ENCODE results near the gene TAS2R20.

Gene TAS2R20

DNA sequence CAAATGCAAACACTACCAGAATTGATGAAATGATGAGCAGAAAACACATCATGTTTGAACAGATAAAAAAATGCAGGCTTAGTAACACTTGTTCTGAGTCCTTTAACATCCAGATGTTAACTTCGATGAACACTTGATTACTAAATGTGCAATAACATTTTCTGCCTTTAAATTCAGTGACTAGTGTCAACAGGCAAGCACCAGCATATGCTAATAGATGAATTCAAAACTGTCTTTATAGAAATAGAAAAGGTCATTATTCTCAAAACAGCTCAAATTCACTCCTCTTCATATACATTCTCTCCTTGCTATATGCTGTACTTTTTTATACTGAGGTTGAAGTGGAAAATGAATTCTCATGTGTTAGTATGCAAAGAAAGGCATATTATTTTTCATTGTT lies 24.4 kb upstream of the TAS2R20 start, which contains the start of gene TAS2R19:
Gene TAS2R19, minus strand, starts transcription at position 101 of the 400 bp plus-strand sequence. Its CDS starts 49 bp downstream, at position 52.
- TF ChIP-seq CTCF (conservative IDR thresholded peaks at IDR 0.05) (no peak), ZFX (IDR thresholded peaks at IDR 0.05) (no peak)
- H3K27ac ChIP-seq: no peak within 1 kb of the TSS

DNA sequence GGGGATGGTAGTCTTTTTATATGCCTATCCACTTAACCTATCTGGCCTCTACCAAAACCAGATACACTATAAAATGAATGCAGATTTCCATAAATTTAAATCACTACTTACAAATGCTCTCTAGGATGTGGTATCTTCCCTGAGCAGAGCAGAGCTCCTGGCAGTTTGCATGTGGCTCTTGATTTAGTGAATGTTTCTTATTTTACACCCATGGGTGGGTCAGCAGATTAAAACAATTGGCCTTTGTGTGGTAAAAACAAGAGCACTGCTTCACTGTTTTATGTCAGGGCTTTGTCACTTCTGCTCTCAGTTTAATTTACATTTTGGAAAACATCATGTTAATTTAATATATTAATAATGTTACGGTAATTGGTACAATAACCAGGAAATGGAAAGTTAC lies 18.8 kb upstream of the TAS2R20 start:
- H3K27ac ChIP-seq: no peak overlapping the region
- TF ChIP-seq ZFX (IDR thresholded peaks at IDR 0.05): no peak
- no peak for TF ChIP-seq CTCF (conservative IDR thresholded peaks at IDR 0.05)

DNA sequence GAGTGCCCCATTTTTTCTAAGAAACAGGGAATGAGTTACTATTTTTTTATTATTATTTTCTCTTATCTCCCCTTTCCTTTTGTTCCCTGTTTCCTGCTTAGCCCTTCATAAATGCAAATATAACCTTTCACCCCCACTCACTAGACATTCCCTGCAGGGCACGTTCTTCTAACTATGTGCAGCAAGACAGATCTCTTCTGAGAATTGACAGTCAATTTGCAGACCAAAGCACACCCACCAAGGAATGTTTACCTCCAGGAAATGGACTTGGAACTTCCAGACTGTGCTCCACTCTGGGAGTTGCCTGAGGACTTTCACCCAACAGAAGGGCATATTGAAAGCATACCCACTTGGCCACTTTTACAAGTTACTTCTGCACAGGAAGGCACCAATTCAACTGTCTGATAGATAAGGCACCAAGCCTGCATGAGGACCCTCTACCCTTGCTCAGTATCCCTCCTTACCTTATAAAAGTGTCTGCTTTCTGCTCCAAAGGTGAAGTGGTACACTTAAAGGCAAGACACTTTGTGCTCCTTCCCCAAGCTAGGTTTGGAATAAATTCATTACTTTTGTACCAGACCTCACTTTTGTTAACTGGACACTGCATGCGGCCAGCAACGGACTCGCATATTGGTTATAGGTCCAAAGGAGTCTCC lies 17.8 kb upstream of the TAS2R20 start:
- no peak overlapping the region for H3K27ac ChIP-seq
- TF ChIP-seq CTCF (conservative IDR thresholded peaks at IDR 0.05) (no peak), ZFX (IDR thresholded peaks at IDR 0.05) (no peak)

- H3K27ac ChIP-seq: no peak overlapping the region
- no peak for TF ChIP-seq CTCF (conservative IDR thresholded peaks at IDR 0.05)
These were observed 16.1 kb upstream of the TAS2R20 start for GRCh38 chr12:11014234-11014633.

- no peak overlapping the region for H3K27ac ChIP-seq
- TF ChIP-seq CTCF (conservative IDR thresholded peaks at IDR 0.05) (no peak), ZFX (IDR thresholded peaks at IDR 0.05) (no peak)
These were observed 9.5 kb upstream of the TAS2R20 start for GRCh38 chr12:11007608-11008007.

DNA sequence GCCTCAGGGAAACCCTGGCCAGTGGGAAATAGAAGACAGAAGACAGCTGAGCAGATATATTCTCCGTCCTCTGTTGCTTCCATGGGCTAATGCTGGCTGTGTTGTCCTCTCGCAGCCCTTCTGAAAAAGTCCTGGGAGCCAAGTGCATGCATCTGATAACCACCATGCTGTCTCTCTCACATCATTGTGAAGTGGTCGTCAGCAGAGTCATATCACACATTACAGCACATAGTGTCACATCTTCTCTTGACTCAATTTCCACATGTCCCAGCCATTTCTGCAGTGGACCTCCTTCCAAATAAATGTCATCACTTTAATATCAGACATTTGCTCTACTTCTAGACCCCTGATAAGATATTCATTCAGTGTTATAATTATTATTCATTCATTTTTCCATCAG lies 3.8 kb downstream of the TAS2R20 start:
- no peak for TF ChIP-seq CTCF (conservative IDR thresholded peaks at IDR 0.05)
- TF ChIP-seq ZFX (IDR thresholded peaks at IDR 0.05): no peak
- H3K27ac ChIP-seq: no peak overlapping the region

GRCh38 chr12:10989107-10989506 lies 9.0 kb downstream of the TAS2R20 start:
- H3K27ac ChIP-seq: no peak overlapping the region
- TF ChIP-seq CTCF (conservative IDR thresholded peaks at IDR 0.05) (no peak), ZFX (IDR thresholded peaks at IDR 0.05) (no peak)
